Skeletal muscle tissue (tissue), 4 donors: Measurements from ENCODE around the gene PARD6G. TPM values are rescaled to one million over a fixed set of nuclear protein-coding genes. Genes with fewer than 3 reads are reported as not detected.
"Not testable (repeated sequence)": the region's sequence is repeated elsewhere in the genome, so short reads cannot be mapped to it uniquely, and the experiment has no call there.

Source experiments
- H3K27ac ChIP-seq: one replicate; pipeline ENCODE4 v1.7.0; 2013; ENCODE audit warnings: mild to moderate bottlenecking, low read depth, low read length, inconsistent platforms
- H3K27me3 ChIP-seq, 3 donors: one replicate each; pipeline ENCODE4 v1.7.0; 2013; ENCODE audit warnings: low read length in 3 of 3; ENCODE audit not compliant: control insufficient read depth in 3 of 3, insufficient read depth in 3 of 3
- H3K36me3 ChIP-seq, 3 donors: one replicate each; pipeline ENCODE4 v1.7.0; 2013; ENCODE audit warnings: low read length in 3 of 3; ENCODE audit not compliant: control insufficient read depth in 3 of 3, insufficient read depth in 3 of 3
- H3K4me1 ChIP-seq, 3 donors: one replicate each; pipeline ENCODE4 v1.7.0; 2013; ENCODE audit warnings: low read length in 3 of 3, mild to moderate bottlenecking in 3 of 3; ENCODE audit not compliant: control insufficient read depth in 3 of 3, insufficient read depth in 3 of 3
- H3K4me3 ChIP-seq, 3 donors: one replicate each; pipeline ENCODE4 v1.7.0; 2013; ENCODE audit warnings: low read length in 3 of 3
- H3K9ac ChIP-seq, 3 donors: one replicate each; pipeline ENCODE4 v1.7.0; 2013; ENCODE audit warnings: low read length in 3 of 3, mild to moderate bottlenecking in 3 of 3, moderate library complexity in 2 of 3, low read depth in 1 of 3
- H3K9me3 ChIP-seq, 3 donors: one replicate each; pipeline ENCODE4 v1.7.0; 2013; ENCODE audit warnings: low read length in 3 of 3; ENCODE audit not compliant: control insufficient read depth in 3 of 3
- total RNA-seq: library from RNA; depleted of rRNA; stranded (reverse); fragments of >200 nt; gene quantifications from one replicate; pipeline ENCODE4 v1.2.3, GENCODE V29; 2014
- donor health status: Osteomylitis.

PARD6G gene
- total RNA-seq, 1 donor from 2014 or later, result 3.7 TPM

DNA sequence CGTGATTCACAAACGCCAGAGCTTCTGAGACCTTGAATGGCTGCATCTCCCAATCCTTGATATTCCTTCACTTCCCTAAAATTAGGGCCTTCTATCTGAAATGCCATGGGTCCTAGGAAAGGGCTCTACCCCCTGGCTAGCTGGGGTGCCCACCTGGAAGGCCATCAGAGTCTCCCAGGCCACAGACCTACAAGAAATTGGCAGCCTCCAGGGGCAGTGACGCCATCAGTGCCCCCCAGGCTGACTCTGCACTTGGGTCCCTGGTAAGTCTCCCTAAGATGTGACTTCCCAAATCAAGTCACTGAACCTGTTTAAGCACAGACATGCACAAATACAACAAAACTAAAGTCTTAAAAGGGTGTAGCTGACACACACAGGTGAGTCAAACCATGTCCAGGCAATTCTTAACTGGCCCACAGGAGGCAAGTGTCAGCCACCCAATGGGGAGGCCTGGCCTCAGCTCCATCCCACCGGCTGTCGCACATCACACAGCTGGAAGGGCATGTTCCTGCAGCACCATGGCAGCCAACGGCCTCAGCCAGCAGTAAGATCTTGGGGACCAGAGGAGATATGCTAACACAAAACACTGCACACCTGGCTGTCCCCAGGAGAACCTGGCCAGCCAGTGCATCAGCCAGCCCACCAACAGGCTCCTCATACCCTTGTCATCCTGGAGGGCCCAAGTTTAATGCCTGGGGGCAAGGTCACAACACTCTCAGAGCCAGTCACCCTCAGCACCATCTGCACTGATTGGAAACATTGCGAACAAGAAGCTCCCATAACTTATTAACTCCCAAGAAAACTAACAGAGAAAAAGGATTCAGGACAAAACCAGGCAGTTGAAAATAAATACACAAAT, 5.2 kb downstream of the PARD6G start:
- H3K4me3 ChIP-seq, result no peak overlapping the region
- H3K9ac ChIP-seq, result no peak overlapping the region
- H3K4me1 ChIP-seq, result peaks cover 0 to 3% (median 0%) of the 10 kb centered on the region in 3 donors
- no peaks in the 10 kb centered on the region for H3K9me3 ChIP-seq
- no peaks in the 10 kb centered on the region for H3K36me3 ChIP-seq
- H3K27me3 ChIP-seq, result no peaks in the 10 kb centered on the region
- no peak overlapping the region for H3K27ac ChIP-seq

GRCh38 chr18:80239830-80240229, 7.5 kb downstream of the PARD6G start:
- H3K27me3 ChIP-seq, result no peaks in the 10 kb centered on the region
- no peak overlapping the region for H3K4me3 ChIP-seq
- H3K36me3 ChIP-seq, result no peaks in the 10 kb centered on the region
- no peak overlapping the region for H3K9ac ChIP-seq
- H3K9me3 ChIP-seq, result no peaks in the 10 kb centered on the region
- H3K4me1 ChIP-seq, result no peaks in the 10 kb centered on the region
- no peak overlapping the region for H3K27ac ChIP-seq

GRCh38 chr18:80238651-80239260, 8.6 kb downstream of the PARD6G start:
- no peak overlapping the region for H3K9ac ChIP-seq
- H3K9me3 ChIP-seq, result no peaks in the 10 kb centered on the region
- H3K4me3 ChIP-seq, result no peak overlapping the region
- no peaks in the 10 kb centered on the region for H3K4me1 ChIP-seq
- no peaks in the 10 kb centered on the region for H3K27me3 ChIP-seq
- H3K27ac ChIP-seq, result no peak overlapping the region
- no peaks in the 10 kb centered on the region for H3K36me3 ChIP-seq

DNA sequence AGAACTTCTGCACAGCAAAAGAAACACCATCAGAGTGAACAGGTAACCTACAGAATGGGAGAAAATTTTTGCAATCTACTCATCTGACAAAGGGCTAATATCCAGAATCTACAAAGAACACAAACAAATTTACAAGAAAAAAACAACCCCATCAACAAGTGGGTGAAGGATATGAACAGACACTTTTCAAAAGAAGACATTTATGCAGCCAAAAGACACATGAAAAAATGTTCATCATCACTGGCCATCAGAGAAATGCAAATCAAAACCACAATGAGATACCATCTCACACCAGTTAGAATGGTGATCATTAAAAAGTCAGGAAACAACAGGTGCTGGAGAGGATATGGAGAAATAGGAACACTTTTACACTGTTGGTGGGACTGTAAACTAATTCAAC, 9.8 kb downstream of the PARD6G start:
- H3K27me3 ChIP-seq, H3K9me3 ChIP-seq, H3K4me3 ChIP-seq, H3K9ac ChIP-seq, H3K36me3 ChIP-seq, H3K27ac ChIP-seq, H3K4me1 ChIP-seq: not testable (repeated sequence)

DNA sequence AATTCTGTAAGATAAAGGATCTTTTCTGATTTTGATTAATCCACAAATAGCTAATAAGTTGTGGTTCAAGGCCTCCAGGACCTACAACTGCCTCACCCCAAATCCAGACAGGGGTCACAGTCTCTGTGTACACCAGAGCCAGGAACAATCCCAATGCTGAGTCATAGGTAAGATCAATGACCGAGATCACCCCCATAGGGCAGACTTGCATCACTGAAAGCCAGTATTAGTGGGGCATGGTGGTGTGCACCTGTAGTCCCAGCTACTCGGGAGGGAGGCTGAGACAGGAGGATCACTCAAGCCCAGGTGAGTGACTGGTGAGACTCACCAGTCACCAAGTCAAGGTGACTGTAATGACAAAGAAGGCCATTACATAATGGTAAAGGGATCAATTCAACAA, 12.9 kb downstream of the PARD6G start:
- Histone ChIP-seq H3K27me3 (no peaks in the 10 kb centered on the region), H3K4me3 (no peak overlapping the region), H3K9ac (no peak overlapping the region), H3K9me3 (no peaks in the 10 kb centered on the region), H3K4me1 (no peaks in the 10 kb centered on the region), H3K36me3 (no peaks in the 10 kb centered on the region), H3K27ac (no peak overlapping the region)

- no peak overlapping the region for H3K9ac ChIP-seq
- no peak overlapping the region for H3K27ac ChIP-seq
- no peaks in the 10 kb centered on the region for H3K27me3 ChIP-seq
- H3K4me3 ChIP-seq, result no peak overlapping the region
- H3K9me3 ChIP-seq, result no peaks in the 10 kb centered on the region
- H3K4me1 ChIP-seq, result no peaks in the 10 kb centered on the region
- no peaks in the 10 kb centered on the region for H3K36me3 ChIP-seq
Observed at GRCh38 chr18:80233899-80234298, 13.4 kb downstream of the PARD6G start.

- Histone ChIP-seq H3K4me1 (no peaks in the 10 kb centered on the region), H3K27me3 (no peaks in the 10 kb centered on the region), H3K9ac (no peak overlapping the region), H3K9me3 (no peaks in the 10 kb centered on the region), H3K36me3 (no peaks in the 10 kb centered on the region), H3K27ac (no peak overlapping the region), H3K4me3 (no peak overlapping the region)
Observed at GRCh38 chr18:80233201-80233835, 14.0 kb downstream of the PARD6G start.

DNA sequence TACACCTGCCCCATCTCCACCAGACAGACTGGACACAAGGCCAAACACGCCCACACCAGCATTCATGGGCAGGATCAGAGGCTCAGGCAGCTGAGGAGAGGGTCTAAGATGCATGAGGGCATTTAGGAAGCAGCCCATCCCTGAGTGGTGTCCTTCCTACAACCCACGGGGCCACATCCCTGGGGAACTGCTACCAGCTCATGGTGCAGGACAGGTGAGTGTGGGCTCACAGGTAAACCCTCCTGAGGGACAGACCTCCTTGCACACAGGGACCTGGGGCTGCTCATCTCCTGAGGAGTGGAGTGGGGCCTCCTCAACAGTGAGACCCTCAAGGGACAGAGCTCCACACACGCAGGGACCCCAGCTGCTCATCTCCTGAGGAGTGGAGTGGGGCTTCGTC, 14.6 kb downstream of the PARD6G start:
- no peak overlapping the region for H3K4me3 ChIP-seq
- no peak overlapping the region for H3K27ac ChIP-seq
- H3K9ac ChIP-seq, result no peak overlapping the region
- H3K27me3 ChIP-seq, result no peaks in the 10 kb centered on the region
- no peaks in the 10 kb centered on the region for H3K9me3 ChIP-seq
- H3K4me1 ChIP-seq, result no peaks in the 10 kb centered on the region
- no peaks in the 10 kb centered on the region for H3K36me3 ChIP-seq

GRCh38 chr18:80232030-80232429, 15.3 kb downstream of the PARD6G start:
- Histone ChIP-seq H3K27ac (no peak overlapping the region), H3K9ac (no peak overlapping the region), H3K36me3 (no peaks in the 10 kb centered on the region), H3K4me3 (no peak overlapping the region), H3K9me3 (no peaks in the 10 kb centered on the region), H3K27me3 (no peaks in the 10 kb centered on the region), H3K4me1 (no peaks in the 10 kb centered on the region)

- H3K9me3 ChIP-seq, result no peaks in the 10 kb centered on the region
- no peaks in the 10 kb centered on the region for H3K27me3 ChIP-seq
- H3K27ac ChIP-seq, result no peak overlapping the region
- H3K4me3 ChIP-seq, result no peak overlapping the region
- H3K4me1 ChIP-seq, result no peaks in the 10 kb centered on the region
- H3K9ac ChIP-seq, result no peak overlapping the region
- H3K36me3 ChIP-seq, result no peaks in the 10 kb centered on the region
Observed at GRCh38 chr18:80231616-80232015, 15.7 kb downstream of the PARD6G start.
